K562 treated with DMSO at 1 percent for 12 hours (cell line): Measurements from ENCODE around the gene ITPR3. TPM values are rescaled to one million over a fixed set of nuclear protein-coding genes. Genes with fewer than 3 reads are reported as not detected.

Source experiments
- total RNA-seq: library from RNA; unstranded; fragments of 300-600 nt; gene quantifications from 2 replicates; pipeline ENCODE4 v1.2.3, GENCODE V29; 2022; ENCODE audit not compliant: insufficient read depth

ITPR3 gene
- 3.9 and 15.4 TPM in 2 replicates for total RNA-seq

DNA sequence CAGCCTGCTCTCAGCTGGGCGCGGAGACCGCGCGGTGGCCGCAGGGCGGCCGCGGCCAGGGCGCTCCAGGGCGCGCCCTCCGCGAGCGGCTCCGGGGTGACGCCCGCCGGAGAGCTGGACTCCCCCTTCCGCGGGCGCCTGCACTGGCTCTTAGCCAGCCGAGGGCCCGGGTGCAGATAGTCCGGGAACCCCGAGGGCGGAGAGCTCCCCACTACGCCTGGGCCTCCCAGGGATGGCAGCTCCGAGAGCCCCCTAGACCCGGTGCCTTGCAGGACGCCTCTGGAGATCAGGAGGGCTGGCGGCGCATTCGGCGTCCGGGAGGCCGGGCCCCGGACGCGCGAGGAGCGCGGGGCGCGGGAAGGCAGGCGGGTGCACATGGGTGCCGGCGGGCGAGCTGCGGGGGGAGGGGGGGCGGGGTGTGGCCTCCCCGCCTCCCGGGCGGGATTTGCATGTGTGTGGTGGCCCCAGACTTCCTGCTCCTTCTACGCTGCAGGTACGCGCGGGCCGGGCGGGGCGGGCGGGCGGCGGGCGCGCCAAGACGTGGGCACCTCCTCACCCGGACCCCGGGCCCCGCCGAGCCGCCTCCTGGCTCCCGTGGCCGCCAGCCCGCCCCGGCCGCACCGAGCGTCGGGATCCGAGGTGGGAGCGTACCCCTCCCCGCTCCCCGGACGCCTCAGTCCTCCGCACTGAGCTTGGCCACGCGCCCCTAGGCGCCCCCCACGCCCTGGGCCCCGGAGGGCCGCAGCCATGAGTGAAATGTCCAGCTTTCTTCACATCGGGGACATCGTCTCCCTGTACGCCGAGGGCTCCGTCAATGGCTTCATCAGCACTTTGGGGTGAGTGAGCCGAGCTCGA, at the start of gene ITPR3:
Gene ITPR3 (plus strand): TSS at position 467 of the 855 bp plus-strand sequence. CDS start 281 bp downstream, at position 748.

GRCh38 chr6:33579828-33580714, 41.1 kb upstream of the ITPR3 start, which contains the start of gene BAK1:
BAK1 (minus strand) TSS chr6:33580276; CDS start chr6:33577604, 2,672 bp downstream.

GRCh38 chr6:33711140-33712129, 90.3 kb downstream of the ITPR3 start, which contains the start of gene UQCC2:
UQCC2 (minus strand) TSS chr6:33711700; CDS start chr6:33711686, 14 bp downstream.

Other genes starting within 250 kb of the ITPR3 start
- 91.7 and 119 TPM in 2 replicates for gene KIFC1, start 229.5 kb upstream of the ITPR3 start, total RNA-seq
- 62.9 and 79.9 TPM in 2 replicates for gene PHF1, start 210.3 kb upstream of the ITPR3 start, total RNA-seq
- gene CUTA, start 203.2 kb upstream of the ITPR3 start, total RNA-seq, result 427 and 491 TPM in 2 replicates
- gene SYNGAP1, start 201.3 kb upstream of the ITPR3 start, total RNA-seq, result 1.1 and 10.1 TPM in 2 replicates
- 7.0 and 13.1 TPM in 2 replicates for gene ZBTB9, start 166.7 kb upstream of the ITPR3 start, total RNA-seq
- gene BAK1, start 41.0 kb upstream of the ITPR3 start, total RNA-seq, result 27.6 and 29.7 TPM in 2 replicates
- gene UQCC2, start 90.4 kb downstream of the ITPR3 start, total RNA-seq, result 70.5 and 103 TPM in 2 replicates
- gene IP6K3, start 125.6 kb downstream of the ITPR3 start, total RNA-seq, result not detected in 2 replicates
- 52.7 and 59.8 TPM in 2 replicates for gene LEMD2, start 167.8 kb downstream of the ITPR3 start, total RNA-seq
- not detected in 2 replicates for gene MLN, start 182.7 kb downstream of the ITPR3 start, total RNA-seq